GM23338 (cell line): ENCODE results near the gene CEACAM4. TPM values are rescaled to one million over a fixed set of nuclear protein-coding genes. Genes with fewer than 3 reads are reported as not detected.

Experiments used
- ATAC-seq: fragments of 200-7000 bp; cut with Tn5 transposase; 3 replicates; pipeline ENCODE4 v1.9.1; 2020
- DNase-seq: peaks from one replicate; pipeline ENCODE4 v3.0.0-alpha.2; 2015; ENCODE audit warnings: low spot score
- H2AFZ ChIP-seq: fragments of 200-600 bp; sonication (generic); 2 replicates; pipeline ENCODE4 v1.8.0; 2016; ENCODE audit warnings: antibody characterized with exemption, mild to moderate bottlenecking, moderate library complexity
- H3F3A ChIP-seq: fragments of 200-600 bp; sonication (generic); replicated peaks from 2 replicates; pipeline ENCODE4 v1.8.0; 2017; ENCODE audit warnings: antibody characterized with exemption, mixed run types, low read depth
- H3K27ac ChIP-seq: fragments of 200-600 bp; sonication (generic); 2 replicates; pipeline ENCODE4 v1.6.1; 2016; ENCODE audit warnings: low read depth
- H3K27me3 ChIP-seq: fragments of 200-600 bp; sonication (generic); 2 replicates; pipeline ENCODE4 v1.8.0; 2016; ENCODE audit warnings: mild to moderate bottlenecking, mixed run types, moderate library complexity; ENCODE audit not compliant: insufficient read depth
- H3K36me3 ChIP-seq: fragments of 200-600 bp; sonication (generic); 2 replicates; pipeline ENCODE4 v1.8.0; 2016; ENCODE audit warnings: mild to moderate bottlenecking; ENCODE audit not compliant: insufficient read depth
- H3K4me1 ChIP-seq: fragments of 200-600 bp; sonication (generic); 2 replicates; pipeline ENCODE4 v1.8.0; 2016; ENCODE audit warnings: mild to moderate bottlenecking, moderate library complexity; ENCODE audit not compliant: insufficient read depth
- H3K4me2 ChIP-seq: fragments of 200-600 bp; sonication (generic); 2 replicates; pipeline ENCODE4 v1.7.1; 2017; ENCODE audit warnings: mixed run types
- H3K4me3 ChIP-seq: fragments of 200-600 bp; sonication (generic); 2 replicates; pipeline ENCODE4 v1.6.1; 2016; ENCODE audit warnings: mixed run types
- H3K79me2 ChIP-seq: fragments of 200-600 bp; sonication (generic); replicated peaks from 2 replicates; pipeline ENCODE4 v1.8.0; 2017; ENCODE audit warnings: mild to moderate bottlenecking; ENCODE audit not compliant: insufficient read depth
- H3K9me2 ChIP-seq: fragments of 200-600 bp; sonication (generic); 2 replicates; pipeline ENCODE4 v1.8.0; 2017; ENCODE audit not compliant: insufficient read depth
- H4K20me1 ChIP-seq: fragments of 200-600 bp; sonication (generic); replicated peaks from 2 replicates; pipeline ENCODE4 v1.8.0; 2017; ENCODE audit warnings: mild to moderate bottlenecking; ENCODE audit not compliant: insufficient read depth
- H3K27ac Mint-ChIP-seq: 2 replicates; pipeline ENCODE4 v1.8.0; 2020; ENCODE audit warnings: inconsistent platforms, mild to moderate bottlenecking, moderate library complexity, mixed read lengths
- H3K27me3 Mint-ChIP-seq: 3 replicates; pipeline ENCODE4 v1.8.0; 2022; ENCODE audit warnings: low read depth, mild to moderate bottlenecking, moderate library complexity, mixed read lengths, inconsistent platforms; ENCODE audit not compliant: insufficient read depth, poor library complexity
- H3K36me3 Mint-ChIP-seq: 3 replicates; pipeline ENCODE4 v1.8.0; 2021; ENCODE audit warnings: low read depth, mild to moderate bottlenecking, inconsistent platforms, moderate library complexity, mixed read lengths
- H3K4me1 Mint-ChIP-seq: 3 replicates; pipeline ENCODE4 v1.8.0; 2020; ENCODE audit warnings: mild to moderate bottlenecking, inconsistent platforms, mixed read lengths
- H3K4me3 Mint-ChIP-seq: 3 replicates; pipeline ENCODE4 v1.8.0; 2021; ENCODE audit warnings: moderate library complexity, mild to moderate bottlenecking, inconsistent platforms, mixed read lengths
- H3K9me3 Mint-ChIP-seq: 3 replicates; pipeline ENCODE4 v1.8.0; 2020; ENCODE audit warnings: moderate library complexity, mild to moderate bottlenecking, inconsistent platforms, mixed read lengths
- CTCF ChIP-seq, 2 experiments: fragments of 200-600 bp in 1 of 2; sonication (generic) in 1 of 2; conservative IDR thresholded peaks; 2 replicates each; pipeline versions ENCODE4 v1.5.1 to v1.6.1; 2016 to 2017; ENCODE audit warnings: antibody characterized with exemption in 2 of 2, low read depth in 2 of 2, mild to moderate bottlenecking in 2 of 2, moderate library complexity in 1 of 2
- ETS1 ChIP-seq: IDR thresholded peaks from 2 replicates; pipeline ENCODE4 v1.6.1; 2016; ENCODE audit warnings: antibody characterized with exemption
- EZH2 ChIP-seq: fragments of 200-600 bp; sonication (generic); IDR thresholded peaks from one replicate; pipeline ENCODE4 v1.8.0; 2017; ENCODE audit warnings: antibody characterized with exemption, mild to moderate bottlenecking, low read depth; ENCODE audit not compliant: unreplicated experiment
- EZH2phosphoT487 ChIP-seq: fragments of 200-600 bp; sonication (generic); IDR thresholded peaks from one replicate; pipeline ENCODE4 v1.8.1; 2018; ENCODE audit warnings: antibody characterized with exemption; ENCODE audit not compliant: unreplicated experiment
- NANOG ChIP-seq: IDR thresholded peaks from 2 replicates; pipeline ENCODE4 v1.6.1; 2016; ENCODE audit warnings: antibody characterized with exemption, borderline replicate concordance
- POLR2AphosphoS5 ChIP-seq: IDR thresholded peaks from 2 replicates; pipeline ENCODE4 v1.6.1; 2016; ENCODE audit warnings: antibody characterized with exemption, low read depth
- REST ChIP-seq: IDR thresholded peaks from one replicate; pipeline ENCODE4 v1.6.1; 2018; ENCODE audit warnings: antibody characterized with exemption; ENCODE audit not compliant: unreplicated experiment
- STAT1 ChIP-seq: IDR thresholded peaks from one replicate; pipeline ENCODE4 v1.6.1; 2016; ENCODE audit warnings: antibody characterized with exemption; ENCODE audit not compliant: unreplicated experiment
- ZNF331 ChIP-seq: fragments of 250-450 bp; sonication (Bioruptor Pico); IDR thresholded peaks from 2 replicates; pipeline ENCODE4 v1.5.0; 2020; ENCODE audit warnings: low read depth, mild to moderate bottlenecking, moderate library complexity
- ZNF462 ChIP-seq: fragments of 250-450 bp; sonication (Bioruptor Pico); IDR thresholded peaks from 2 replicates; pipeline ENCODE4 v1.5.0; 2020; ENCODE audit warnings: mild to moderate bottlenecking, moderate library complexity
- polyA plus RNA-seq: library from polyadenylated mRNA; unstranded; fragments of >200 nt; fragmentation: Nextera tagmentation; extraction: Ambion mirVana; gene quantifications from 2 replicates; pipeline ENCODE4 v1.2.1, GENCODE V29; 2016
- total RNA-seq: library from RNA; depleted of rRNA; stranded (reverse); fragments of >200 nt; shearing (Covaris generic); gene quantifications from 2 replicates; pipeline ENCODE4 v1.2.3, GENCODE V29; 2014

Gene CEACAM4
- total and polyA plus RNA-seq, 2 experiments from 2014 or later: not detected

GRCh38 chr19:41668315-41668714, 41.4 kb upstream of the CEACAM4 start:
- no peak overlapping the region for H3K4me3 ChIP-seq
- H3K27ac ChIP-seq: no peak overlapping the region
- no peaks in the 10 kb centered on the region for H3F3A ChIP-seq
- H3K9me2 ChIP-seq: peaks cover 9% of the 10 kb centered on the region; the same call in 1 of the 2 replicates
- Mint-ChIP-seq H3K27ac (no peak overlapping the region), H3K27me3 (no peaks in the 10 kb centered on the region), H3K9me3 (peaks cover 27% of the 10 kb centered on the region; the same call in 2 of the 3 replicates), H3K4me3 (no peak overlapping the region), H3K4me1 (no peaks in the 10 kb centered on the region), H3K36me3 (no peaks in the 10 kb centered on the region)
- H3K4me2 ChIP-seq: no peak overlapping the region
- ATAC-seq: no peak
- no peaks in the 10 kb centered on the region; the same call in 1 of the 2 replicates for H3K27me3 ChIP-seq
- no peak for DNase-seq
- no peaks in the 10 kb centered on the region for H3K4me1 ChIP-seq
- H2AFZ ChIP-seq: no peak overlapping the region
- H3K36me3 ChIP-seq: no peaks in the 10 kb centered on the region
- H3K79me2 ChIP-seq: no peaks in the 10 kb centered on the region
- H4K20me1 ChIP-seq: no peaks in the 10 kb centered on the region
- TF ChIP-seq CTCF (conservative IDR thresholded peaks at IDR 0.05; ENCODE audit: low read depth in 2 of 2) (no peak), EZH2 (no peak), NANOG (no peak), EZH2phosphoT487 (no peak), ETS1 (no peak), STAT1 (no peak), REST (no peak), POLR2AphosphoS5 (no peak), ZNF462 (no peak), ZNF331 (CRISPR knock-in tag) (no peak)
